Measurements from ENCODE around the gene C3orf33.

The C3orf33 gene

GRCh38 chr3:155804323-155804722 is 1.8 kb downstream of the C3orf33 start:
- no peak for TF ChIP-seq CTCF (IDR thresholded peaks at IDR 0.05; ENCODE audit: borderline replicate concordance, insufficient read depth, low read depth, low read length)
- H3K4me3 ChIP-seq (ENCODE audit: low read depth, low read length), result no peak overlapping the region

DNA sequence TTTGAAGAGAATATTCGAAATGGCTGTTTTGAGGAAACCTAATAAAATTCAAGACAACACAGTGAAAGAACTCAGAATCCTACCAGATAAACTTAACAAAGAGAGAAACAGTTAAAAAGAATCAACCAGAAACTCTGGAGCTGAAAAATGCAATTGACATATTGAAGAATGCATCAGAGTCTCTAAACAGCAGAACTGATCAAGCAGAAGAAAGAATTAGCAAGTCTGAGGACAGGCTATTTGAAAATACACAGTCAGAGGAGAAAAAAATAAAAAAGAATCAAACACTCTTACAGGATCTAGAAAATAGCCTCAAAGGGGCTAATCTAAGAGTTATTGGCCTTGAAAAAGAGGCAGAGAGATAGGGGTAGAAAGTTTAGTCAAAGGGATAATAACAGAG is 13.5 kb downstream of the C3orf33 start:
- no peak for TF ChIP-seq CTCF (IDR thresholded peaks at IDR 0.05; ENCODE audit: borderline replicate concordance, insufficient read depth, low read depth, low read length)
- no peak overlapping the region for H3K4me3 ChIP-seq (ENCODE audit: low read depth, low read length)

GRCh38 chr3:155791190-155791589 is 14.9 kb downstream of the C3orf33 start:
- no peak overlapping the region for H3K4me3 ChIP-seq (ENCODE audit: low read depth, low read length)
- no peak for TF ChIP-seq CTCF (IDR thresholded peaks at IDR 0.05; ENCODE audit: borderline replicate concordance, insufficient read depth, low read depth, low read length)

DNA sequence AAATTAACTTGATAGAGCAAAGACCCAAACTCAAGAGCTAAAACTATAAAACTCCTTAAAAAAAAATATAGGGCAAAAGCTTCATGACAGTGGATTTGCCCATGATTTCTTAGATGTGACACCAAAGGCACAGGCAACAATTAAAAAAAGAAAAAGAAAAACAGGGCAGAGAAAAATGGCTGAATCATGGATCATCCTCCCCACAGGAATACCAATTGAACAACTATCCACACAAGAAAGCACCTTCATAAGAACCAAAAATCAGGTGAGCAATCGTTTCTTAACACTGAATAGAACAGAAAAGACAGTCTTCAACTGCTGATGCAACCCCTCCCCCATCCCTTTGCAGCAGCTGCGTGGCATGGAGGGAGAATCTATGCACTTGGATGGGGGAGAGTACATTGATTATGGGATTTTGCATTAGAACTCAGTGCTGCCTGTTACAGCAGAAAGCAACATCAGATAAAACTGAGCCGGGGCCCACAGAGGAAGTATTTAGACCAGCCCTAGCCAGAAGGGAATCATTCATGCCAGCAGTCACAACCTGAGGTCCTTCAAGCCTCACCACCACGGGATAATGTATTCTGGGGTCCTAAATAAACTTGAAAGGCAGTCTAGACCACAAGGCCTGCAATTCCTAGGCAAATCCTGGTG is 15.7 kb downstream of the C3orf33 start:
- no peak overlapping the region for H3K4me3 ChIP-seq (ENCODE audit: low read depth, low read length)
- TF ChIP-seq CTCF (IDR thresholded peaks at IDR 0.05; ENCODE audit: borderline replicate concordance, insufficient read depth, low read depth, low read length), result no peak

GRCh38 chr3:155785662-155786295 is 20.3 kb downstream of the C3orf33 start:
- H3K4me3 ChIP-seq (ENCODE audit: low read depth, low read length), result no peak overlapping the region
- TF ChIP-seq CTCF (IDR thresholded peaks at IDR 0.05; ENCODE audit: borderline replicate concordance, insufficient read depth, low read depth, low read length), result no peak

- no peak for TF ChIP-seq CTCF (IDR thresholded peaks at IDR 0.05; ENCODE audit: borderline replicate concordance, insufficient read depth, low read depth, low read length)
These were observed 23.6 kb downstream of the C3orf33 start for GRCh38 chr3:155782390-155782953.

GRCh38 chr3:155780291-155780690 is 25.8 kb downstream of the C3orf33 start:
- H3K4me3 ChIP-seq (ENCODE audit: low read depth, low read length), result no peak overlapping the region
- no peak for TF ChIP-seq CTCF (IDR thresholded peaks at IDR 0.05; ENCODE audit: borderline replicate concordance, insufficient read depth, low read depth, low read length)

More at GRCh38 chr3:155782390-155782953, 23.6 kb downstream of the C3orf33 start:
- H3K4me3 ChIP-seq (ENCODE audit: low read depth, low read length), result no peak overlapping the region

Data from GM12875 (cell line).